Neuronal stem cell (in vitro differentiated cells): ENCODE results near the gene CA7.

Experiments used
- DNase-seq: peaks from one replicate; pipeline ENCODE4 v3.0.0-alpha.2; 2013; ENCODE audit warnings: low spot score
- H2AFZ ChIP-seq: one replicate; pipeline ENCODE4 v1.6.1; 2013; ENCODE audit warnings: mild to moderate bottlenecking, low read length, inconsistent platforms
- H2AK5ac ChIP-seq: 2 replicates; pipeline ENCODE4 v1.6.1; 2013; ENCODE audit warnings: low read depth, mild to moderate bottlenecking, inconsistent platforms, low read length, moderate library complexity, mixed read lengths
- H2BK120ac ChIP-seq: 2 replicates; pipeline ENCODE4 v1.6.1; 2013; ENCODE audit warnings: low read depth, mild to moderate bottlenecking, inconsistent platforms, low read length, moderate library complexity, mixed read lengths
- H2BK12ac ChIP-seq: one replicate; pipeline ENCODE4 v1.6.1; 2013; ENCODE audit warnings: low read length, inconsistent platforms
- H2BK15ac ChIP-seq: 2 replicates; pipeline ENCODE4 v1.6.1; 2013; ENCODE audit warnings: mild to moderate bottlenecking, low read length, inconsistent platforms, mixed read lengths
- H2BK5ac ChIP-seq: one replicate; pipeline ENCODE4 v1.6.1; 2013; ENCODE audit warnings: inconsistent platforms, mild to moderate bottlenecking, low read length, moderate library complexity
- H3K14ac ChIP-seq: one replicate; pipeline ENCODE4 v1.6.1; 2013; ENCODE audit warnings: low read length, inconsistent platforms
- H3K18ac ChIP-seq: 2 replicates; pipeline ENCODE4 v1.6.1; 2013; ENCODE audit warnings: low read length, inconsistent platforms
- H3K23ac ChIP-seq: 2 replicates; pipeline ENCODE4 v1.6.1; 2013; ENCODE audit warnings: low read depth, mild to moderate bottlenecking, mixed read lengths, low read length, inconsistent platforms; ENCODE audit not compliant: poor library complexity
- H3K27ac ChIP-seq: replicated peaks from 3 replicates; pipeline ENCODE4 v1.5.1; 2013; ENCODE audit warnings: low read length, inconsistent platforms
- H3K27me3 ChIP-seq, 3 experiments: 2 replicates each; pipeline ENCODE4 v1.6.1; 2013; ENCODE audit warnings: low read length in 3 of 3, mild to moderate bottlenecking in 2 of 3, inconsistent platforms in 1 of 3, low read depth in 1 of 3, mixed read lengths in 1 of 3, moderate library complexity in 1 of 3; ENCODE audit not compliant: control insufficient read depth in 3 of 3, insufficient read depth in 3 of 3
- H3K36me3 ChIP-seq, 2 donors: replicated peaks in 1 of 2; 2 replicates each; pipeline ENCODE4 v1.6.1; 2013; ENCODE audit warnings: low read length in 2 of 2; ENCODE audit not compliant: control insufficient read depth in 2 of 2, insufficient read depth in 2 of 2
- H3K4ac ChIP-seq: 2 replicates; pipeline ENCODE4 v1.6.1; 2013; ENCODE audit warnings: inconsistent platforms, mild to moderate bottlenecking, low read length, moderate library complexity
- H3K4me1 ChIP-seq, 2 donors: 1 replicate in 1 of 2; 2 replicates in 1 of 2; pipeline ENCODE4 v1.6.1; 2013; ENCODE audit warnings: low read length in 2 of 2, low read depth in 1 of 2; ENCODE audit not compliant: control insufficient read depth in 2 of 2, insufficient read depth in 1 of 2
- H3K4me2 ChIP-seq: one replicate; pipeline ENCODE4 v1.6.1; 2013; ENCODE audit warnings: mild to moderate bottlenecking, low read length, inconsistent platforms; ENCODE audit not compliant: insufficient read depth, poor library complexity, severe bottlenecking
- H3K4me3 ChIP-seq, 2 donors: 2 replicates each; pipeline ENCODE4 v1.5.1; 2013; ENCODE audit warnings: low read length in 2 of 2, mild to moderate bottlenecking in 2 of 2, inconsistent platforms in 1 of 2, moderate library complexity in 1 of 2
- H3K79me1 ChIP-seq: one replicate; pipeline ENCODE4 v1.6.1; 2013; ENCODE audit warnings: low read depth, mild to moderate bottlenecking, inconsistent platforms, low read length, moderate library complexity
- H3K9ac ChIP-seq: one replicate; pipeline ENCODE4 v1.6.1; 2013; ENCODE audit warnings: mild to moderate bottlenecking, low read depth, low read length, inconsistent platforms; ENCODE audit not compliant: poor library complexity
- H3K9me3 ChIP-seq, 2 donors: replicated peaks in 1 of 2; 2 replicates each; pipeline versions ENCODE3 to v1.6.1; 2013; ENCODE audit warnings: low read length in 2 of 2, mild to moderate bottlenecking in 2 of 2, inconsistent platforms in 1 of 2, low read depth in 1 of 2, mixed read lengths in 1 of 2, moderate library complexity in 1 of 2; ENCODE audit not compliant: control insufficient read depth in 2 of 2, insufficient read depth in 1 of 2
- H4K8ac ChIP-seq: one replicate; pipeline ENCODE4 v1.6.1; 2013; ENCODE audit warnings: low read depth, mild to moderate bottlenecking, inconsistent platforms, low read length, moderate library complexity
- H4K91ac ChIP-seq: one replicate; pipeline ENCODE4 v1.6.1; 2013; ENCODE audit warnings: low read length, low read depth, mild to moderate bottlenecking, inconsistent platforms; ENCODE audit not compliant: poor library complexity
- WGBS, 2 donors: extraction: QIAGEN DNeasy Blood & Tissue Kit; methylation state at CpG; one replicate each; pipeline ENCODE4 v1.1.7; 2013; ENCODE audit warnings: missing lambda C conversion rate in 2 of 2, mixed read lengths in 1 of 2; ENCODE audit not compliant: insufficient read length in 2 of 2, insufficient replicate concordance in 1 of 2; ENCODE audit errors: extremely low coverage in 2 of 2; 5-methylcytosine and 5-hydroxymethylcytosine counted together

The CA7 gene

DNA sequence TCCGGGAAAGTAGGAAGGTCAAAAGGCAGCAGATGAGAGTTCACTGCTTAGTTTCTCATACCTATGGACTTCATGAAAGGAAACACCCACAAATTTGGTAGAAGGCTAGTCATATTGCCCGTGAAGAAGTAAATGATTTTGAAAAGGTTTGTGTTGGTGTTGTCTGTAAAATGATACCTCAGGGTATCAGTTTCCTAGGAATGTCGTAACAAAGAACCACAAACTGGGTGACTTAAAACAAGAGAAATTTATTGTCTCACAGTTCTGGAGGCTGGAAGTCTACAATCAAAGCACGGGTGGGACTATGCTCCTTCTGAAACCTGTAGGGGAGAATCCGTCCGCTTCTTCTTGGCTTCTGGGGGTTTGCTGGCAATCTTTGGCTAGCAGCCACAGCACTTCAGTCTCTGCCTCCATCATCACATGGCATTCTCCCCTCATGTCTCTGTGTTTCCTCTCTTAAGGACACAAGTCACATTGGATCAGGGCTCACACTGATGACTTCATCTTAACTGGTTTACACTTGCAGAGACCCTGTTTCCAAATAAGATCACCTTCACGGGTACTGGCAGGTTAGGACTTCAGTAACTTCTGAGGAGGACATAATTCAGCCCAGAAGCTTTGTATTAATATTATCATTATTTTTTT, 11.4 kb upstream of the CA7 start:
- H3K23ac ChIP-seq: no peak overlapping the region
- no CpG with 5 or more reads among the region's 7 CpGs for WGBS, 2 donors
- no peak for DNase-seq
- no peak overlapping the region for H3K4ac ChIP-seq
- H3K9ac ChIP-seq: no peak overlapping the region
- peaks cover 4 to 20% of the 10 kb centered on the region in 2 donors for H3K36me3 ChIP-seq
- H2AK5ac ChIP-seq: no peak overlapping the region
- no peak overlapping the region for H2BK120ac ChIP-seq
- H3K27ac ChIP-seq: no peak overlapping the region
- no peak overlapping the region for H2BK15ac ChIP-seq
- no peak overlapping the region for H3K14ac ChIP-seq
- H3K9me3 ChIP-seq: no peaks in the 10 kb centered on the region
- no peak overlapping the region for H3K18ac ChIP-seq
- H2BK12ac ChIP-seq: no peak overlapping the region
- H3K4me2 ChIP-seq: no peak overlapping the region
- no peaks in the 10 kb centered on the region for H3K79me1 ChIP-seq
- no peak overlapping the region for H4K8ac ChIP-seq
- no peak overlapping the region for H3K4me3 ChIP-seq
- H2BK5ac ChIP-seq: no peak overlapping the region
- peaks cover 0 to 30% (median 0%) of the 10 kb centered on the region in 3 experiments for H3K27me3 ChIP-seq
- H3K4me1 ChIP-seq: peaks cover 5 to 7% of the 10 kb centered on the region in 2 donors
- no peak overlapping the region for H4K91ac ChIP-seq
- no peak overlapping the region for H2AFZ ChIP-seq

DNA sequence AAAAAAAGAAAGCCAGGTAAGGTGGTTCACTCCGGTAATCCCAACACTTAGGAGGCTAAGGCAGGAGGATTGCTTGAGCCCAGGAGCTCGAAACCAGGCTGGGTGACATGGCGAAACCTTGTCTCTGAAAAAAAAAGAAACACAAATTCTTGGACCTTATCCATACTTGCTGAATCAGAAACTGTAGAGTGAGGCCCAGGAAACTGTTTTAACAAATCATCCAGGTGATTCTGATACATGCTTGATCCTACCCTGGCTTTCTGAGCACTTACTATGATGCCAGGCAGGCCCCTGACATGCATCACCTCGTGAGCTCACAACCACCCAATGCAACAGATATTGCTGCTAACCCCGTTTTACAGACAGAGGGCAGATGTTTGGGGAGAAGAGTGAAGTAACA, 9.5 kb upstream of the CA7 start:
- Histone ChIP-seq H3K9ac (no peak overlapping the region), H3K4ac (no peak overlapping the region), H4K8ac (no peak overlapping the region), H2BK5ac (no peak overlapping the region), H3K18ac (no peak overlapping the region), H2BK15ac (no peak overlapping the region), H3K4me1 (peaks cover 0 to 1% of the 10 kb centered on the region in 2 donors), H2BK120ac (no peak overlapping the region), H3K36me3 (peaks cover 0 to under 1% of the 10 kb centered on the region in 2 donors), H3K9me3 (no peaks in the 10 kb centered on the region), H3K14ac (no peak overlapping the region), H2AK5ac (no peak overlapping the region), H2BK12ac (no peak overlapping the region), H3K79me1 (no peaks in the 10 kb centered on the region), H2AFZ (no peak overlapping the region), H3K4me3 (no peak overlapping the region), H4K91ac (peak overlapping the region; percentile 43), H3K4me2 (no peak overlapping the region), H3K27ac (no peak overlapping the region), H3K27me3 (peaks cover 0 to 30% (median 0%) of the 10 kb centered on the region in 3 experiments), H3K23ac (no peak overlapping the region)
- DNase-seq: no peak
- WGBS, 2 donors: no CpG with 5 or more reads among the region's 5 CpGs

- Histone ChIP-seq H3K79me1 (no peaks in the 10 kb centered on the region), H3K23ac (no peak overlapping the region), H3K14ac (no peak overlapping the region), H2BK12ac (no peak overlapping the region), H2BK15ac (no peak overlapping the region), H3K9me3 (no peaks in the 10 kb centered on the region), H3K4me1 (peaks cover 3 to 8% of the 10 kb centered on the region in 2 donors), H2BK5ac (no peak overlapping the region), H3K27ac (no peak overlapping the region), H3K4me3 (no peak overlapping the region), H3K18ac (no peak overlapping the region), H3K9ac (no peak overlapping the region), H2BK120ac (no peak overlapping the region), H4K91ac (no peak overlapping the region), H3K27me3 (peaks cover 15 to 50% (median 34%) of the 10 kb centered on the region in 3 experiments), H3K4me2 (no peak overlapping the region), H2AK5ac (no peak overlapping the region), H3K4ac (no peak overlapping the region), H4K8ac (no peak overlapping the region), H2AFZ (no peak overlapping the region), H3K36me3 (no peaks in the 10 kb centered on the region)
- DNase-seq: no peak
- no CpG with 5 or more reads among the region's 3 CpGs for WGBS, 2 donors
Measured at GRCh38 chr16:66840883-66841282, 3.3 kb upstream of the CA7 start.

DNA sequence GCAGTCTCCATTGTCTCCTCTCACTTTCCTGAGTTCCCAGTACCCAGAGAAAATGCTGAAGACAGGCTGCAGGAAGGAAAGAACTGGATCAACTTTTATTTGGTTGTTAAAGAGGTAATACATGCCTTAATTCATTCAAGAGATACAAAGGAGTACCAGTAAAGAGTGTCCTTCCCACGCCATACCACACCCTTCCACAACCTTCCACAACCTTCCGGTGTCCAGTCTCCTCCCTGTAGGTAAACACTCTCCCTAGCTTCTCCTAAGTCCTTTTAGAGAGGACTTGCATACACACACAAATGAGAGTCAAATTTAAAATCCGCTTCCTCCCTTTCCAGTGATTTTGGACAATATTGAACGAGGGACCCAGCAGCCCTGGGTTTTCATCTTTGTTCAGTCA, 2.8 kb upstream of the CA7 start:
- Histone ChIP-seq H3K27ac (no peak overlapping the region), H4K8ac (no peak overlapping the region), H3K4me3 (no peak overlapping the region), H4K91ac (no peak overlapping the region), H3K9me3 (no peaks in the 10 kb centered on the region), H2AK5ac (no peak overlapping the region), H2BK120ac (no peak overlapping the region), H3K79me1 (no peaks in the 10 kb centered on the region), H3K4me2 (no peak overlapping the region), H3K4ac (no peak overlapping the region), H2AFZ (no peak overlapping the region), H2BK15ac (no peak overlapping the region), H2BK12ac (no peak overlapping the region), H3K23ac (no peak overlapping the region), H3K4me1 (peaks cover 3 to 8% of the 10 kb centered on the region in 2 donors), H3K27me3 (peaks cover 15 to 55% (median 39%) of the 10 kb centered on the region in 3 experiments), H3K14ac (no peak overlapping the region), H2BK5ac (no peak overlapping the region), H3K9ac (no peak overlapping the region), H3K36me3 (no peaks in the 10 kb centered on the region), H3K18ac (no peak overlapping the region)
- no CpG with 5 or more reads among the region's 4 CpGs for WGBS, 2 donors
- DNase-seq: no peak
